GM12892 (cell line): ENCODE data around the gene ITGAE.

ENCODE experiments used
- POLR2A ChIP-seq: IDR thresholded peaks from 2 replicates; pipeline ENCODE4 v1.6.1; 2011; ENCODE audit warnings: low read depth, low read length, control low read depth
- POLR2AphosphoS5 ChIP-seq: IDR thresholded peaks from 2 replicates; pipeline ENCODE4 v1.6.1; 2011; ENCODE audit warnings: low read depth, low read length, control low read depth
- TAF1 ChIP-seq: IDR thresholded peaks from 2 replicates; pipeline ENCODE4 v1.6.1; 2011; ENCODE audit warnings: low read depth, mild to moderate bottlenecking, control low read depth, low read length, borderline replicate concordance

DNA sequence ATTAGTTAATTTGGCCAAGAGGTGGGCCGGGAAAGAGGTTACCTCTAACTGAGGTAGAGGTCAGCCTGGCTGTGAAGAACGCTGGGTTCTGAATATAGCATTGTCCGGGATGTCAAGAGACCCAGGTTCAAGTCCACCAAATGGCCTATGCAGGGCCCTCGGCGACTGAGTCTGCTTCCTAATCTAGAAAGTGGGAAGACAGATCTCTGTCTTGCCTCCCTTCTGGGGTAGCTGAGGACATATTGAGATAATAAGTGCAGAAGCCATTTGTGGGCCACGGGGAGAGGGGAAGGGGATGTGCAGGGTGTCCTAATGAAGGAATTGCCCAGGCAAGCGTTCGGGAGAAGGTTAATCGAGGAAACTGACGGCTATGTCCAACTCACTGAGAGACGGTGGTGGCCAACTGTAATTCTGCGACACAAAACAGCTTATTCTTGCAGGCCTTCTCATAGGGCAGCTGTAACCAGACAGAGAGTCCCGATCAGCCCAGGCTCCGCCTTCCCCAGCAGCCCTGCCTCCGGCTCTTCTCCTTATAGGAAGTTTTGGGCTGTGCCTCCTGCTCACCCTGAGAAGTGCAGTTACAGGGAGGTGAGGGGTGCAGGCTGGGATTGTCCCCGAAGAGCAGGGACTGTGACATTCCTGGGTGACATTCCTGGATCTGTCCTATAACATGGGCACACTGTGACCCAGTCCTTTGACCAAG is 61.4 kb downstream of the ITGAE start:
- no peak for TF ChIP-seq POLR2A
- no peak for TF ChIP-seq POLR2AphosphoS5
- TF ChIP-seq TAF1: no peak
